DMS79 (cell line): ENCODE results near the gene KCNMB2.

Source experiments
- DNase-seq: peaks from one replicate; lab custom pipeline; 2025; lab: John Stamatoyannopoulos, UW

KCNMB2 gene

GRCh38 chr3:178568911-178569310, 32.7 kb downstream of the KCNMB2 start:
- DNase-seq = no peak

GRCh38 chr3:178569826-178570225, 33.6 kb downstream of the KCNMB2 start:
- DNase-seq = no peak

GRCh38 chr3:178583963-178584575, 47.8 kb downstream of the KCNMB2 start:
- no peak for DNase-seq

- DNase-seq = no peak
Observed at GRCh38 chr3:178584722-178585380, 48.6 kb downstream of the KCNMB2 start.

GRCh38 chr3:178585454-178585853, 49.2 kb downstream of the KCNMB2 start:
- no peak for DNase-seq

- DNase-seq = no peak
Observed at GRCh38 chr3:178586076-178586475, 49.8 kb downstream of the KCNMB2 start.

GRCh38 chr3:178588628-178589027, 52.4 kb downstream of the KCNMB2 start:
- peak; percentile 85 for DNase-seq

GRCh38 chr3:178593786-178594185, 57.5 kb downstream of the KCNMB2 start:
- DNase-seq = no peak

GRCh38 chr3:178597371-178597770, 61.1 kb downstream of the KCNMB2 start:
- DNase-seq = no peak

- no peak for DNase-seq
Observed at GRCh38 chr3:178602856-178603255, 66.6 kb downstream of the KCNMB2 start.

- DNase-seq = no peak
Observed at GRCh38 chr3:178603735-178604134, 67.5 kb downstream of the KCNMB2 start.

GRCh38 chr3:178618197-178618596, 82.0 kb downstream of the KCNMB2 start:
- no peak for DNase-seq

- DNase-seq = no peak
Observed at GRCh38 chr3:178618896-178619295, 82.7 kb downstream of the KCNMB2 start.

- no peak for DNase-seq
Observed at GRCh38 chr3:178623666-178624255, 87.5 kb downstream of the KCNMB2 start.

GRCh38 chr3:178624276-178624675, 88.0 kb downstream of the KCNMB2 start:
- DNase-seq = no peak

- no peak for DNase-seq
Observed at GRCh38 chr3:178625053-178625600, 88.9 kb downstream of the KCNMB2 start.

GRCh38 chr3:178628037-178628436, 91.8 kb downstream of the KCNMB2 start:
- DNase-seq = peak; percentile 61

GRCh38 chr3:178629430-178630178, 93.4 kb downstream of the KCNMB2 start:
- DNase-seq = no peak

- no peak for DNase-seq
Observed at GRCh38 chr3:178631950-178632349, 95.7 kb downstream of the KCNMB2 start.

- DNase-seq = peak; percentile 46
Observed at GRCh38 chr3:178634975-178635374, 98.7 kb downstream of the KCNMB2 start.

- no peak for DNase-seq
Observed at GRCh38 chr3:178637802-178638201, 101.6 kb downstream of the KCNMB2 start.

- DNase-seq = no peak
Observed at GRCh38 chr3:178645503-178645902, 109.3 kb downstream of the KCNMB2 start.
